IPS DF 19.7 (cell line): ENCODE data around the gene CCSER2.
"Not testable (repeated sequence)": the region's sequence is repeated elsewhere in the genome, so short reads cannot be mapped to it uniquely, and the experiment has no call there.

Experiments used
- DNase-seq: peaks from one replicate; pipeline ENCODE4 v3.0.0-alpha.2; 2013; ENCODE audit warnings: low read depth, low spot score

Gene CCSER2

GRCh38 chr10:84311576-84311975 is 16.8 kb upstream of the CCSER2 start:
- DNase-seq = no peak

DNA sequence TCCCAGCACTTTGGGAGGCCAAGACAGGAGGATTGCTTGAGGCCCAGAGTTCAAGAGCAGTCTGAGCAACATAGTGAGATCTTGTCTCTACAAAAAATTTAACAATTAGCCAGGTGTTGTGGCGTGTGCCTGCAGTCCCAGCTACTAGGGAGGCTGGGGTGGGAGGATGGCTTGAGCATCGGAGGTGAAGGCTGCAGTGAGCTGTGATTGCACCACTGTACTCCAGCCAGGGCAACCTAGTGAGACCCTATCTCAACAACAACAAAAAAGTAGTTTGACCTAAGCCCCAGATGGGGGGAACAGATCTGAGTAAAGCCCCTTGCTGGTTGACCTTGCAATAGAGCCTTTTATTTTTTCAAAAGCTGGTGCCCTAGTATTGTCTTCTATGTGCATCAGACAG is 15.6 kb upstream of the CCSER2 start:
- no peak for DNase-seq

DNA sequence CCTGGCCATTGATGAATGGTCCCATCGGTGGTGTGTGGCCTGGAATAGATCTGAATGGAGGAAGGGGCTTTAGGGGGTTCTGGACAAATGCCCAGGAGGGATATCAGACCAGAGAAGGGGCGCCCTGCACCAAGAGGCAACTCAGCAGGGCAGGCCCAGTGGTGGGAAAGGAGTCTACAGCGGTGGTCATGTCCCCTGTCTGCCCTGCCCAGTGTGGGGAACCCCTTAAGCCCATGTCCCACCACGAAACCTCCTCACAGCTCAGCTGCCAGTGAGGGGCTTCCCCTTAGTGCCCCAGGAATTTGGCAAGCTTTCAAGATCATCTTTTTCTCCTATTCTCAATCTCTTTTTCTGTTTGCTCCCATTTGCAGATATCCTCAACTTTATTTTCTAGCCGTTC is 14.1 kb upstream of the CCSER2 start:
- no peak for DNase-seq

DNA sequence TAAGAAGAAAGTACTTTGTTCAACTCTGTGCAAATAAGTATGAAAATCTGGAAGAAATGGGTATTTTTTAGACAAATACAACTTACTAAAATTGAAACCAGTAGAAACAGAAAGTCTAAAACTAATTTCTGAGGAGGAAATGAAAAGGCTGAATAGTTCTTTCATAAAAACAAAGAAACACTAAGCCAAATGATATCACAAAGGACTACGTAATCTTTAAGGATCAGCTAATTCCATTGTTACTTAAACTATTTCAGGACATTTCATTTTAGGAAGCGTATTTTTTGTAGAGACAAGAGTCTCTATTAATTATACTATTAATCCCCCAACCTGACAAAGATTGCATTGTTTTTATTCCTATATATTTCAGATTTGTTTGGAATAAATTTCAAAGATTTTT is 11.2 kb upstream of the CCSER2 start:
- DNase-seq = no peak

DNA sequence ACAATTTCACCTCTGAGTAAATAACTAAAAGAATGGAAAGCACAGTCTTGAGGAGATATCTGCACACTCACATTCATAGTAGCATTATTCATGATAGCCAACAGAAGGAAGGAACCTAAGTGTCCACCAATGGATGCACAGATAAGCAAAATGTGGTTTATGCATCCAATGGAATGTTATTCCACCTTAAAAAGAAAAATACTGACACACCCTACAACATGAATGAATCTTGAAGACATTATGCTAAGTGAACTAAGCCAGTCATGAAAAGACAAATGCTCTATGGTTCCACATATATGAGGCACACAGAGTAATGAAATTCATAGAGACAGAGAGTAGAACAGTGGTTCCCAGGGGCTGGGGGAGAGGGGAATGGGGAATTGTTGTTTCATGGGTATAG is 6.5 kb upstream of the CCSER2 start:
- no peak for DNase-seq

DNA sequence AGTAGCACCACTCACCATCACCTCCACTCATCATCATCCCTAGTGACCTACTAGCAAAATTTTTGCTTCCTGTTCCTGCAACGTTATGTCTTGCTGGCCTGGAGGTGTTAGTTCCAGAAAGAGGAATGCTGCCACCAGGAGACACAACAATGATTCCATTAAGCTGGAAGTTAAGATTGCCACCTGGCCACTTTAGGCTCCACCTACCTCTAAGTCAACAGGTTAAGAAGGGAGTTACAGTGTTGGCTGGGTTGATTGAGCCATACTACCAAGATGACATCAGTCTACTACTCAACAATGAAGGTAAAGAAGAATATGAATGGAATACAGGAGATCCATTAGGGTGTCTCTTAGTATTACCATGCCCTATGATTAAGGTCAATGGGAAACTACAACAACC is 4.8 kb upstream of the CCSER2 start:
- not testable (repeated sequence) for DNase-seq

DNA sequence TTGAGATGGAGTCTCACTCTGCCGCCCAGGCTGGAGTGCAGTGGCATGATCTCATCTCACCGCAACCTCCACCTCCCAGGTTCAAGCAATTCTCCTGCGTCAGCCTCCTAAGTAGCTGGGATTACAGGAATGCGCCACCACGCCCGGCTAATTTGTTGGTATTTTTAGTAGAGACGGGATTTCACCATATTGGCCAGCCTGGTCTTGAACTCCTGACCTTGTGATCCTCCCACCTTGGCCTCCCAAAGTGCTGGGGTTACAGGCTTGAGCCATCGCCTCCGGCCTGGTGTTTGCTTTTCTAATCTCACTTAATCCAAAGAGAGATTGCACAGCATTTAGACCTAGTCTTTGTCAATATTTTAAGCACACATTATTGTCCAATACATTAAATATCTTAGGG is 1.4 kb upstream of the CCSER2 start:
- not testable (repeated sequence) for DNase-seq

- no peak for DNase-seq
These were observed 815 bp downstream of the CCSER2 start for GRCh38 chr10:84329196-84329611.

GRCh38 chr10:84329986-84330651 is 1.7 kb downstream of the CCSER2 start:
- no peak for DNase-seq

GRCh38 chr10:84331091-84331490 is 2.7 kb downstream of the CCSER2 start:
- DNase-seq = no peak

DNA sequence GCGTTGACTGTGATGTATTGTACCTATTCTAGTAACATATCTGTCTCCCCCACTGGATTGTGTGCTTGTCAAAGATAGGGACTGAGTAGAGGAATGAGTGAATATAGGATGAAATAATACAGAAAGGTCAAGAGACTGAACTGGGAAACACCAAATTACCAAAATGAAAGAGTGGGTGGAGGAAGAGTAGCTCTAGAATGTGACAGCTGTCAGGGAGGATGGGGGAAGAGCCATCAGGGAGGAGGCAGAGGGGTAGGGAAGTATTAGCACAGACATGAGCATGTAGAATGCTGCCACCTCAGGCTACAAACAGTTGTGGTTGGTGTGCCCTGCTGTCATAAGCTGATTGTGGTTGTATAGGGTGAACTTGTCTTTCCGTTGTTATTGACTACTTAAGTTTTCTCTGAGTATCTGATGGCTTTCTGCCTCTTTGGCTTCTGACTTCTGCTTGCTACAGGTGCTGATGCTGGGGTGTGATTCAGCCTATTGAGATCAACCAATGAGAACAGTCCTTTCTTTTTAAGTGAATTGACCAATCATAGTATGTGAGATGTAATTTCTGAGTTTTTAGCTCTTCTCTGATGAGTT is 5.6 kb downstream of the CCSER2 start:
- no peak for DNase-seq

DNA sequence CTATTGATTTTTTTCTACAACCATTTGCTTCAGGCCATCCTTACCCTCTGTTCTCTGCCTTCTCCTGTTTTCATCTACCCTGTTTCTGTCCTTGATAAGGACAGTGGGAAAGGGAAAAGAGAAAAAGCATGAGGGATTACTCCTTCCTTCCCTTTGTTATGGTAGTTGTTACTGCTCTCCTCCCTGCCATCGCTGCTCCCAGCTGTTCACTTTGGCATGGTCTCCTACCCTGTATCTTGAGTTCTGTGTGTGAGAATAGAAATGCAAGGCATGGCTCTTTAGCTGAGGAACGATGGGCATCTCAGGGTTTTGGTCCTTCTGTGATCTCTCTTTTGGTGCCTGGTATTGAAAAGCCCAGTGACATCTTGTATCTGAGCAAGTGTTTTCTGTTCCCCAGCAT is 6.4 kb downstream of the CCSER2 start:
- DNase-seq = no peak

DNA sequence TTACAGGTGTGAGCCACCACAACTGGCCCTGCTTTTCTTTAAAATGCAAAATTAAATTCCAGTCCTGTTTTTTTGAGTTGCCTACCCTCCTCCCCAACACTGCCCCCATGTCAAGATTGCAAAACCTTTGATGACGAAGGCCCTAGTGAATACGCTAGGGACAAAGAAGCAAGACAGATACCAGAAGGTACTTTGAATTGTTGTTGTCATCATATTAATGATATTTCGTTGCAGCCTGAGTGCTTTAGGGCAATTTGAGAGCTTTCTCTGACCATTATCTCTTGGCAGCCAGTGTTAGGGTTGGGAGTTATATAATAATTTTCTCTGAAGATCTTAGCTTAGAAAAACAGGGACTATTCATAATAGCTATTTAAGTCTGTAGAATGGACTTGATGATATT is 7.1 kb downstream of the CCSER2 start:
- DNase-seq = no peak

DNA sequence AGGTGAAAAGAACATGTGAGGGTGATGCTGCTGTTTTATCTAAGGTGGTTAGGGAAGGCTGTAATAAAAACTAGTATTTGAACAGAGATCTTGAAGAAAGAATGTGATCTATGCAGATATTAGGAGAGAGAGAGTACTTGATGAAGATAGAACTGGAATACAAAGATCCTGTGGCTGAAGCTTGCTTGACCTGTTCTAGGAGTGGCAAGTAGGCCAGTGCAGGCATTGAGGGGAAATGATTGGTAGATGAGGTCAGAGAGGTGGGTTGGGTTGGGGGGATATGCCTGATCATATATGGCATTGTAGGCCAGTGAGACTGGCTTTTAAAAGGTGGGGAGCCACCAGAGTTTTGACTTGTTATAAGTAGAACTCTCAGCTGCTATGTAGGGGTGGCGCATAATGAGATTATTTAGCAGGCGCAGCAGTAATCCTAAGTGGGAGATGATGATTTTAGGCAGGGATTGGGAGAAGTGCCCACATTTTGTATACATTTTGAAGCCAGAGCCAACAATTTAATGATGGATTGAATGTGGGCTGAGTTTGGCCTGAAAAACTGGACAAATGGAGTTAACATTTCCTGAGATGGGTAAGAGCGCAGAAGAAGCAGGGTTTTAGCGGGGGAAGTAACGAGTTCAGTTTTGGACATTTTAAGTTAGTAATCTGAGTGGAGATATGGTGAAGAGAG is 8.2 kb downstream of the CCSER2 start:
- DNase-seq = no peak

- no peak for DNase-seq
These were observed 8.8 kb downstream of the CCSER2 start for GRCh38 chr10:84337199-84337598.

GRCh38 chr10:84339025-84339424 is 10.6 kb downstream of the CCSER2 start:
- DNase-seq = no peak

- no peak for DNase-seq
These were observed 11.8 kb downstream of the CCSER2 start for GRCh38 chr10:84340187-84340586.

- no peak for DNase-seq
These were observed 12.5 kb downstream of the CCSER2 start for GRCh38 chr10:84340632-84341537.

DNA sequence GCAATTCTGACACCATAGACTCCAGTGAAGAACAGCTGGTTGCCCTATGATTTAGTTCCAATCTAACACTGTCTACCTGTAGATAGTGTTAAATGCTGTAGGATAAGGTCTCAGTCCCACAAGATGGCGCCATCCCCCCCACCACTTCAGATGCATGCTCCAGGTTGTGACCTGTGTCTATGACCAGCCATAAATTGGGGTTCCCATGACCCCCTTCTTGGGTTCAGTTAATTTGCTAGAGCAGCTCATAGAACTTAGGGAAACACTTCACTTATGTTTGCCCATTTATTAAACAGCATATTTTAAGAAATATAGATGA is 13.1 kb downstream of the CCSER2 start:
- no peak for DNase-seq

DNA sequence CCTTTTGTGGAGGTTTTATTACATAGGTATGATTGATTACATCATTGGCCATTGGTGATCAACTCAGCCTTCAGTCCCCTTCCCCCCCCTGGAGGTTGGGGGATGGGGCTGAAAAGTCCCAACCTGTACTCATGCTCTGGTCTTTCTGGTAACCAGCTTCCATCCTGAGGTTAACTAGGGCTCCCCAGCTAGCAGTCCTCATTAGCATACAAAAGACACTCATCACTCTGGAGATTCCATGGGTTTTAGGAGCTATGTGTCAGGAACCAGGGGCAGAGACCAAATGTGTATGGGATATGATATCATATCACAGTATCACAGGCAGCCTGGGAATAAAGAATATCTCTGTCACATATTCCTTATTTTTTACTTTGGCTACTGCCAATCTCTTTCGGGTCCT is 13.6 kb downstream of the CCSER2 start:
- DNase-seq = no peak

DNA sequence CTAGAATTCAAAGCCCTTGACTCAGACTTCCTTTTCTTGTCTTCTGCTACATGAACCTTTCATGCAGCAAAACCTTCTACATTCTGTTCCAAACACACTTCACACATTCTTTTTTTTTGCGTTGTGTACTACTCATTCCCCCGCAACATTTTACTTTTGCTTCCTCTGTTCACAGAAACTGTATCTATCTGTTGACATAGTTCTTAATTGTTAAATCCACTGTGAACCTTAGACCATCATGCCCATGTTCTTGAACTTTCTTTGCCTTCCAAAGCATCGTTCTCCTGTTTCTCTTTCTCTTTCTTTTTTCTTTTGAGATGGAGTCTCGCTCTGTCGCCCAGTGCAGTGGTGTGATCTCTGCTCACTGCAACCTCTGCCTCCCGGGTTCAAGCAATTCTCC is 14.2 kb downstream of the CCSER2 start:
- no peak for DNase-seq

DNA sequence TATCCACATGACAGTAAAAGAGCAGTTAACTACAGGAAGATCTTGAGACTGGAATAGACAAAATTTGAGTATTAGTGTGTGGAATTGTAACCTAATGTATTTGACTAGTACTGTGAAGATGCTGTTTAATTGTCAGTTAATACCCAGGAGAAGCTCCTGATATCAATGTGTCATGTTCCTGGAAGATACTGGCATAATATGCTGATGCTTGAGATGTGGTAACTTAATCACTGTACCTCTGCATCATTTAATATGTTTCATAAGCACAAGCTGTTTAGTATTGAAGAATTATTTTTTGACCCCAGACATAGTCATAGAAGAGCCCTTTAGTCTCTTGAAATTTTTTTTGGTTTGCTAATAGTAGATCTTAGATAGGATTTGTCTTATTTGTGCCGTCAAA is 15.4 kb downstream of the CCSER2 start:
- no peak for DNase-seq
